Gastrocnemius medialis (tissue), 4 donors: ENCODE measurements around the gene PLXDC2. TPM values are rescaled to one million over a fixed set of nuclear protein-coding genes. Genes with fewer than 3 reads are reported as not detected.

Experiments used
- ATAC-seq, 2 donors: fragments of 150-250 bp; one replicate each; pipeline ENCODE4 v1.9.1; 2016
- DNase-seq, 2 donors: peaks; one replicate each; pipeline ENCODE4 v3.0.0-alpha.2; 2019
- H3K27ac ChIP-seq, 4 donors: fragments of 200-600 bp; sonication (generic); 1 replicate in 1 of 4; 2 replicates in 3 of 4; pipeline ENCODE4 v1.5.1; 2016 to 2018; ENCODE audit warnings: mild to moderate bottlenecking in 2 of 4, moderate library complexity in 1 of 4
- H3K27me3 ChIP-seq, 3 donors: fragments of 200-600 bp; sonication (generic) in 2 of 3; 1 replicate in 1 of 3; 2 replicates in 2 of 3; pipeline versions ENCODE4 v1.5.1 to v1.6.0; 2016 to 2019; ENCODE audit warnings: mild to moderate bottlenecking in 1 of 3, moderate library complexity in 1 of 3
- H3K36me3 ChIP-seq, 2 donors: fragments of 200-600 bp; sonication (generic) in 1 of 2; one replicate each; pipeline ENCODE4 v1.5.1; 2017 to 2018
- H3K4me1 ChIP-seq, 2 donors: fragments of 200-600 bp; sonication (generic) in 1 of 2; one replicate each; pipeline ENCODE4 v1.5.1; 2016 to 2017; ENCODE audit warnings: mild to moderate bottlenecking in 2 of 2
- H3K4me3 ChIP-seq, 4 donors: fragments of 200-600 bp; sonication (generic) in 3 of 4; 1 replicate in 1 of 4; 2 replicates in 3 of 4; pipeline ENCODE4 v1.5.1; 2016 to 2019; ENCODE audit warnings: mild to moderate bottlenecking in 2 of 4
- H3K9me3 ChIP-seq, 3 donors: fragments of 200-600 bp; sonication (generic) in 2 of 3; 1 replicate in 1 of 3; 2 replicates in 2 of 3; pipeline ENCODE4 v1.5.1; 2016 to 2019
- CTCF ChIP-seq, 5 experiments: fragments of 450-650 bp in 3 of 5; fragments of 200-600 bp in 2 of 5; sonication (generic) in 2 of 5; IDR thresholded peaks in 4 of 5; conservative IDR thresholded peaks in 1 of 5; 1 replicate in 4 of 5; 2 replicates in 1 of 5; pipeline ENCODE4 v1.5.1; 2016 to 2019; ENCODE audit warnings: antibody characterized with exemption in 5 of 5, mild to moderate bottlenecking in 3 of 5, moderate library complexity in 3 of 5
- POLR2A ChIP-seq, 2 donors: fragments of 450-650 bp; IDR thresholded peaks; one replicate each; pipeline ENCODE4 v1.6.1; 2017; ENCODE audit warnings: antibody characterized with exemption in 2 of 2, mild to moderate bottlenecking in 2 of 2, moderate library complexity in 2 of 2
- in situ Hi-C, 4 donors: fragments of 200-750 bp; cut with MboI; loops; one replicate each; pipeline versions ENCODE4 v1.15.0 to v1.8.0; 2017; ENCODE audit warnings: low sequenced_read_pairs in 4 of 4
- intact Hi-C: fragments of 100-400 bp; cut with DNase I; formaldehyde crosslinking; loops from one replicate; pipeline ENCODE4 v1.15.1; 2023; ENCODE audit warnings: low total_unique reads
- total RNA-seq, 4 donors: library from RNA; depleted of rRNA; stranded (reverse); fragments of >200 nt; gene quantifications; one replicate each; pipeline versions ENCODE4 v1.1.0 to v1.2.3, GENCODE V29; 2016

Gene PLXDC2
- total RNA-seq, 4 donors from 2014 or later: 13.9 to 19.6 (median 15.0) TPM

- ATAC-seq (no peak), DNase-seq (no peak)
- Histone ChIP-seq H3K27me3 (no peaks in the 10 kb centered on the region), H3K36me3 (no peaks in the 10 kb centered on the region), H3K27ac (no peak overlapping the region), H3K9me3 (no peaks in the 10 kb centered on the region), H3K4me3 (no peak overlapping the region), H3K4me1 (no peaks in the 10 kb centered on the region)
- intact Hi-C loops (no loop called here), in situ Hi-C loops (no loop called here)
- TF ChIP-seq POLR2A (IDR thresholded peaks at IDR 0.05) (no peak), CTCF (IDR thresholded peaks at IDR 0.05 in 4 of 5, conservative IDR thresholded peaks at IDR 0.05 in 1 of 5) (no peak)
Measured at GRCh38 chr10:19882621-19883020, 66.4 kb downstream of the PLXDC2 start.

- DNase-seq (no peak), ATAC-seq (no peak)
- Histone ChIP-seq H3K9me3 (no peaks in the 10 kb centered on the region), H3K4me1 (peaks cover 0 to 13% of the 10 kb centered on the region in 2 donors), H3K27me3 (no peaks in the 10 kb centered on the region), H3K36me3 (no peaks in the 10 kb centered on the region), H3K4me3 (no peak overlapping the region), H3K27ac (no peak overlapping the region)
- in situ Hi-C loops (no loop called here), intact Hi-C loops (no loop called here)
- TF ChIP-seq POLR2A (IDR thresholded peaks at IDR 0.05): no peak
- TF ChIP-seq CTCF (IDR thresholded peaks at IDR 0.05 in 4 of 5, conservative IDR thresholded peaks at IDR 0.05 in 1 of 5): no peak
Measured at GRCh38 chr10:19888061-19888660, 71.9 kb downstream of the PLXDC2 start.

GRCh38 chr10:19889256-19889655 lies 73.0 kb downstream of the PLXDC2 start:
- intact Hi-C loops: no loop called here
- no peak for ATAC-seq
- peaks cover 0 to 13% of the 10 kb centered on the region in 2 donors for H3K4me1 ChIP-seq
- H3K27me3 ChIP-seq: no peaks in the 10 kb centered on the region
- no peak for DNase-seq
- H3K27ac ChIP-seq: no peak overlapping the region
- no peak for TF ChIP-seq CTCF (IDR thresholded peaks at IDR 0.05 in 4 of 5, conservative IDR thresholded peaks at IDR 0.05 in 1 of 5)
- no peak for TF ChIP-seq POLR2A (IDR thresholded peaks at IDR 0.05)
- no peaks in the 10 kb centered on the region for H3K36me3 ChIP-seq
- in situ Hi-C loops: no loop called here
- no peak overlapping the region for H3K4me3 ChIP-seq
- no peaks in the 10 kb centered on the region for H3K9me3 ChIP-seq

- ATAC-seq (no peak), DNase-seq (no peak)
- in situ Hi-C loops (no loop called here), intact Hi-C loops (no loop called here)
- no peaks in the 10 kb centered on the region for H3K9me3 ChIP-seq
- no peaks in the 10 kb centered on the region for H3K27me3 ChIP-seq
- H3K27ac ChIP-seq: no peak overlapping the region
- peaks cover 0 to 13% of the 10 kb centered on the region in 2 donors for H3K4me1 ChIP-seq
- no peak overlapping the region for H3K4me3 ChIP-seq
- no peak for TF ChIP-seq CTCF (IDR thresholded peaks at IDR 0.05 in 4 of 5, conservative IDR thresholded peaks at IDR 0.05 in 1 of 5)
- TF ChIP-seq POLR2A (IDR thresholded peaks at IDR 0.05): no peak
- H3K36me3 ChIP-seq: no peaks in the 10 kb centered on the region
Measured at GRCh38 chr10:19891429-19891828, 75.2 kb downstream of the PLXDC2 start.

GRCh38 chr10:19892270-19892669 lies 76.0 kb downstream of the PLXDC2 start:
- H3K4me1 ChIP-seq: peaks cover 0 to 13% of the 10 kb centered on the region in 2 donors
- H3K27me3 ChIP-seq: no peaks in the 10 kb centered on the region
- no peak for ATAC-seq
- intact Hi-C loops: no loop called here
- no peaks in the 10 kb centered on the region for H3K9me3 ChIP-seq
- H3K27ac ChIP-seq: no peak overlapping the region
- TF ChIP-seq CTCF (IDR thresholded peaks at IDR 0.05 in 4 of 5, conservative IDR thresholded peaks at IDR 0.05 in 1 of 5): no peak
- no peak for TF ChIP-seq POLR2A (IDR thresholded peaks at IDR 0.05)
- in situ Hi-C loops: no loop called here
- DNase-seq: no peak
- no peak overlapping the region for H3K4me3 ChIP-seq
- H3K36me3 ChIP-seq: no peaks in the 10 kb centered on the region
